Neuron (in vitro differentiated cells): ENCODE results near the gene SLC25A24.
"Not testable (repeated sequence)": the region's sequence is repeated elsewhere in the genome, so short reads cannot be mapped to it uniquely, and the experiment has no call there.

Source experiments
- H2AFZ ChIP-seq: one replicate; pipeline ENCODE4 v1.6.1; 2013; ENCODE audit warnings: low read depth, mild to moderate bottlenecking, inconsistent platforms, low read length, moderate library complexity
- H3K27me3 ChIP-seq: one replicate; pipeline ENCODE4 v1.6.1; 2013; ENCODE audit warnings: low read length; ENCODE audit not compliant: insufficient read depth
- H3K36me3 ChIP-seq: one replicate; pipeline ENCODE4 v1.6.1; 2013; ENCODE audit warnings: low read length; ENCODE audit not compliant: insufficient read depth
- H3K4me1 ChIP-seq: one replicate; pipeline ENCODE4 v1.6.1; 2013; ENCODE audit warnings: low read length; ENCODE audit not compliant: insufficient read depth
- H3K4me3 ChIP-seq: 2 replicates; pipeline ENCODE4 v1.5.1; 2013; ENCODE audit warnings: mild to moderate bottlenecking, low read length, moderate library complexity
- H3K9me3 ChIP-seq: one replicate; pipeline ENCODE4 v1.6.1; 2013; ENCODE audit warnings: low read length

SLC25A24 gene

GRCh38 chr1:108199781-108200686 is at the start of gene SLC25A24:
TSS of gene SLC25A24 (minus strand) at chr1:108200343. CDS start at chr1:108200138, 205 bp downstream.
- no peaks in the 10 kb centered on the region for H3K27me3 ChIP-seq
- peaks cover 21% of the 10 kb centered on the region for H3K36me3 ChIP-seq
- H3K9me3 ChIP-seq: peaks cover 13% of the 10 kb centered on the region
- peak within 1 kb of the TSS; percentile 88 for H3K4me3 ChIP-seq
- peak within 1 kb of the TSS; percentile 93 for H2AFZ ChIP-seq
- H3K4me1 ChIP-seq: peaks cover 14% of the 10 kb centered on the region

DNA sequence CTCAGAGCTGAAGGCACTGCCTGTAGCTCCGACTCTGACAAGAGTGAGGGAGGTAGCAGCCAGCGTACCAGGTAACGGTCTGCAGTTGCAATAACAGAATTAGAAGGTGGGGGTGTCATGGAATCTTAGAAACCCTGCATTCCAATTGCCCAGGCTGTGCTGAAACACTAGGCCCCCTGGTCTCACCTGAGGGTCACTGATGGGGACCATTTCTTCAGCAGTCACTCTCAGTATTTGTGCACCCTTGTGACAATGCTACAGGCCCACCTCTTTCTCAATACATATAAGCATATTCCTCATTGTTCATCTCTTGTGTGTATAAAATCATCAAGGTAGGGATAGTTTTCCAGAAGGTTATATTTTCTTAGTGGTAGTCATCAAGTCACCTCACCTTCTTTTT is 43.8 kb upstream of the SLC25A24 start, which contains the start of gene NBPF4:
Gene NBPF4 (minus strand): TSS at position 101 of the 400 bp plus-strand sequence. CDS start 315 bp downstream, outside the sequence.
- not testable (repeated sequence) for H3K36me3 ChIP-seq, H3K4me1 ChIP-seq, H3K9me3 ChIP-seq, H3K27me3 ChIP-seq, H3K4me3 ChIP-seq, H2AFZ ChIP-seq

GRCh38 chr1:108239426-108239825 is 39.3 kb upstream of the SLC25A24 start:
- H3K9me3 ChIP-seq: not testable (repeated sequence)

DNA sequence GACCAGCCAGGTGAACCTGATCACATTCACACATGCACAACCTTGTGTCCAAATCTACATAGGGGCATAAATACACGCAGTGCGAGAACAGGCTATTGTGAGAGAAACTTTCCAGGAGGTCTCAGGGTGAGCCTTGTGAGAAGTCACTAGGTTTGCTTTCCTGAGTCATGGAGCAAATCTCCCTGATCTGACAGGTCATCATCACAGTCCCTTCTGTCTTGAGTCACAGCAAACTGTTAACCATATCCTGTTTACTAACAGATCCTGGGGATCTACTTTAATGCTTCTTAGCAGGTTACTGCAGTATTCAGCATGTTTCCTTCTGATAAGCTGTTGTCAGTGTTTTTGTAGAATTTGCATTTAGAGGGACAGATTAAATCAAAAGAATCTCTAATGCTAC is 35.2 kb upstream of the SLC25A24 start:
- not testable (repeated sequence) for H3K4me1 ChIP-seq, H3K36me3 ChIP-seq, H3K4me3 ChIP-seq, H2AFZ ChIP-seq, H3K9me3 ChIP-seq, H3K27me3 ChIP-seq

More at GRCh38 chr1:108239426-108239825, 39.3 kb upstream of the SLC25A24 start:
- not testable (repeated sequence) for H2AFZ ChIP-seq, H3K4me3 ChIP-seq, H3K27me3 ChIP-seq, H3K4me1 ChIP-seq, H3K36me3 ChIP-seq

DNA sequence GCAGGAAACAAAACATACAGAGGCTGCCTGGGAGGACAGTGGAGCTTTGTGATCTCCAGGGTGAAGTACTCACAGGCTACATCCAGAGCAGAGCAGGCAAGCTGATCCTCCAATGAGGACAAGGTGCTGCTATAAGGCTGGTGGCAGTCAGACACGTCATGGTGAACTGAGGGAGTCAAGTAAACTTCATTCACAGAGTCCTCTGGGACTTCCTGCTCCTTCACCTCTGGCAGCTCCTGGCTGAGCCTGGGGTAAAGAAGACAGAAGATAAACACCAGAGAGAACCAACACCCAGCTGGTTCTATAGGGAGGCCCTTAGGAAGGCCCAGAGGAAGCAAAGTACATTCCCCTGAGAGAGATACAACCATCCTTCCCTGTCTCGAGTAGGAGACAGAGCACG is 32.0 kb upstream of the SLC25A24 start:
- not testable (repeated sequence) for H3K27me3 ChIP-seq, H3K4me3 ChIP-seq, H3K9me3 ChIP-seq, H2AFZ ChIP-seq, H3K36me3 ChIP-seq, H3K4me1 ChIP-seq

DNA sequence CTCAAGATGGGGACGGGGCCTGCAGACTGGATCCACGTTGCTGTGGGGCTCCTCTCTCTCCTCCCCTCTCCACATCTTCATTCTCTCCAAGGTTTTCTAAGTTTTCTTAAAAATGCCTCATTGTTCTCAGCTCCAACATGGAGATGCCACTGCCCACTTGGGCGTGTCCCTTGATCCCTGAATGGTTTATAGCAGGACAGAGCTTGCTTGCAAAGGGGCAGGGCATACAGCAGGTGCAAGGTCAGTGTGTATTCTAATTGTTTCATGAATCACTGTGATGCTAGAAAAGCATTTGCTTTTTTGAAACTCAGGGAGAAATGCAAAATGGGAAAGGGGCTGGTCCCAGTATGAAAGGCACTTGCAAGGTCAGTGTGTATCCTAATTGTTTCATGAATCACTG is 29.8 kb upstream of the SLC25A24 start:
- H3K9me3 ChIP-seq, H2AFZ ChIP-seq, H3K4me1 ChIP-seq, H3K27me3 ChIP-seq, H3K4me3 ChIP-seq, H3K36me3 ChIP-seq: not testable (repeated sequence)

DNA sequence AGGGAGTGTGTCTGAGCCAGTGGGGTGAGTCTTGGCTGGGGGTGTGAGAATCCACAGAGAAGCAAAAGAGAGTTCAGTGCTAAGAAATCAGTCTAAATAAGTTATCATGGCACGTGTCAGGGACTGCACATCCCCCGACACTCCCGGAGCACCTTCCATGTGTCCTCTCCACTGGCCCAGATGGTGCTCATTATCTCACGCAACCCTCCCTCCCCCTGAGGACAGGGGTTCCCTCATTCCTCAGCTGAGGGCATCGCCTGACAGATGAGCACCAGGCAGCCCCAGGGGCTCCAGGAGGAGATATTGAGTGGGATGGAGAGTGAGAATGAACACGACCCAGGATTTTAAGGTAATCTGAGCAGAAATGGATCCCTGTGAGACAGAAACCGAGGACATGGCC is 27.6 kb upstream of the SLC25A24 start:
- not testable (repeated sequence) for H3K36me3 ChIP-seq, H3K4me1 ChIP-seq, H2AFZ ChIP-seq, H3K4me3 ChIP-seq, H3K9me3 ChIP-seq, H3K27me3 ChIP-seq

GRCh38 chr1:108226855-108227254 is 26.7 kb upstream of the SLC25A24 start:
- H3K4me1 ChIP-seq, H3K4me3 ChIP-seq, H3K9me3 ChIP-seq, H2AFZ ChIP-seq, H3K36me3 ChIP-seq, H3K27me3 ChIP-seq: not testable (repeated sequence)

GRCh38 chr1:108223226-108223625 is 23.1 kb upstream of the SLC25A24 start:
- H3K36me3 ChIP-seq, H3K9me3 ChIP-seq, H3K4me1 ChIP-seq, H2AFZ ChIP-seq, H3K4me3 ChIP-seq, H3K27me3 ChIP-seq: not testable (repeated sequence)

GRCh38 chr1:108217515-108218174 is 17.5 kb upstream of the SLC25A24 start:
- not testable (repeated sequence) for H3K9me3 ChIP-seq, H3K36me3 ChIP-seq

DNA sequence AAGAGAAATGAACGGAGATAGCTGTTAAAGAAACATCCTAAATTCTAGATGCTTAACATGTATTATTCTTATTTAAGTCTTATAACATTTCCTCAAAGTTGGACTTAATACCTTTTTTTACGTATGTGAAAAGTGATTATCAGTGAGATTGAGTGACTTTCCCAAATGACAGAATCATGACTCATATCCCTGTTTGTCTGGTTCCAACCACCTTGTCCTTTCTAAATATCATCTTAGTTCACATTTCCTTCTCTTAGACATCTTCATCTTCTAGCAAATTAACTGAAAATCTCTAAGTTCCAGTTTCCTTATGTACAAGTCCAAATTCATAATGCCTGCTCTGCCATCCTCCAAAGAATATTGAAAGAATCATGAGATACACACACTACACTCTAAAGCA is 16.9 kb upstream of the SLC25A24 start:
- not testable (repeated sequence) for H3K9me3 ChIP-seq, H3K4me1 ChIP-seq, H3K4me3 ChIP-seq, H3K36me3 ChIP-seq, H3K27me3 ChIP-seq, H2AFZ ChIP-seq

More at GRCh38 chr1:108217515-108218174, 17.5 kb upstream of the SLC25A24 start:
- H3K4me3 ChIP-seq, H3K27me3 ChIP-seq, H2AFZ ChIP-seq, H3K4me1 ChIP-seq: not testable (repeated sequence)

GRCh38 chr1:108216028-108216890 is 16.1 kb upstream of the SLC25A24 start:
- not testable (repeated sequence) for H3K27me3 ChIP-seq, H3K4me1 ChIP-seq, H3K36me3 ChIP-seq, H3K9me3 ChIP-seq, H2AFZ ChIP-seq, H3K4me3 ChIP-seq
